ENCODE results near the gene GRIN1.

Gene GRIN1

GRCh38 chr9:137169896-137170358 lies 31.0 kb downstream of the GRIN1 start, which contains the start of gene LRRC26:
LRRC26 (minus strand) TSS chr9:137170051; CDS start chr9:137169943, 108 bp downstream.
- in situ Hi-C loops (cut with MboI; ENCODE audit: low sequenced_read_pairs, unreplicated experiment): no loop called here
- TF ChIP-seq CTCF (IDR thresholded peaks at IDR 0.05; ENCODE audit: borderline replicate concordance, control extremely low read depth, extremely low read depth, insufficient read depth, missing control alignments): no peak
- no peak for DNase-seq (ENCODE audit: low spot score)

GRCh38 chr9:137170486-137171148 lies 31.7 kb downstream of the GRIN1 start:
- DNase-seq (ENCODE audit: low spot score): peak; percentile 41
- no peak for TF ChIP-seq CTCF (IDR thresholded peaks at IDR 0.05; ENCODE audit: borderline replicate concordance, control extremely low read depth, extremely low read depth, insufficient read depth, missing control alignments)
- in situ Hi-C loops (cut with MboI; ENCODE audit: low sequenced_read_pairs, unreplicated experiment): no loop called here

GRCh38 chr9:137171149-137171900 lies 32.4 kb downstream of the GRIN1 start:
- TF ChIP-seq CTCF (IDR thresholded peaks at IDR 0.05; ENCODE audit: borderline replicate concordance, control extremely low read depth, extremely low read depth, insufficient read depth, missing control alignments): no peak
- in situ Hi-C loops (cut with MboI; ENCODE audit: low sequenced_read_pairs, unreplicated experiment): no loop called here
- DNase-seq (ENCODE audit: low spot score): peak; percentile 32

- in situ Hi-C loops (cut with MboI; ENCODE audit: low sequenced_read_pairs, unreplicated experiment): no loop called here
- DNase-seq (ENCODE audit: low spot score): peak; percentile 43
- TF ChIP-seq CTCF (IDR thresholded peaks at IDR 0.05; ENCODE audit: borderline replicate concordance, control extremely low read depth, extremely low read depth, insufficient read depth, missing control alignments): no peak
Observed at GRCh38 chr9:137172901-137173795, 34.2 kb downstream of the GRIN1 start.

GRCh38 chr9:137173796-137174664 lies 35.1 kb downstream of the GRIN1 start:
- TF ChIP-seq CTCF (IDR thresholded peaks at IDR 0.05; ENCODE audit: borderline replicate concordance, control extremely low read depth, extremely low read depth, insufficient read depth, missing control alignments): no peak
- in situ Hi-C loops (cut with MboI; ENCODE audit: low sequenced_read_pairs, unreplicated experiment): no loop called here
- no peak for DNase-seq (ENCODE audit: low spot score)
